Measurements from ENCODE around the gene HADHB. TPM values are rescaled to one million over a fixed set of nuclear protein-coding genes. Genes with fewer than 3 reads are reported as not detected.

HADHB gene
- total RNA-seq, 1 donor from 2014 or later, result 98.3 TPM

- Histone ChIP-seq H3K36me3 (ENCODE audit: control insufficient read depth, insufficient read depth, low read length) (no peaks in the 10 kb centered on the region), H3K4me3 (ENCODE audit: low read depth, low read length) (no peak overlapping the region), H3K27me3 (ENCODE audit: control insufficient read depth, insufficient read depth, low read length) (no peaks in the 10 kb centered on the region)
- no peak for DNase-seq (ENCODE audit: low read depth)
- TF ChIP-seq, protein P1, sequence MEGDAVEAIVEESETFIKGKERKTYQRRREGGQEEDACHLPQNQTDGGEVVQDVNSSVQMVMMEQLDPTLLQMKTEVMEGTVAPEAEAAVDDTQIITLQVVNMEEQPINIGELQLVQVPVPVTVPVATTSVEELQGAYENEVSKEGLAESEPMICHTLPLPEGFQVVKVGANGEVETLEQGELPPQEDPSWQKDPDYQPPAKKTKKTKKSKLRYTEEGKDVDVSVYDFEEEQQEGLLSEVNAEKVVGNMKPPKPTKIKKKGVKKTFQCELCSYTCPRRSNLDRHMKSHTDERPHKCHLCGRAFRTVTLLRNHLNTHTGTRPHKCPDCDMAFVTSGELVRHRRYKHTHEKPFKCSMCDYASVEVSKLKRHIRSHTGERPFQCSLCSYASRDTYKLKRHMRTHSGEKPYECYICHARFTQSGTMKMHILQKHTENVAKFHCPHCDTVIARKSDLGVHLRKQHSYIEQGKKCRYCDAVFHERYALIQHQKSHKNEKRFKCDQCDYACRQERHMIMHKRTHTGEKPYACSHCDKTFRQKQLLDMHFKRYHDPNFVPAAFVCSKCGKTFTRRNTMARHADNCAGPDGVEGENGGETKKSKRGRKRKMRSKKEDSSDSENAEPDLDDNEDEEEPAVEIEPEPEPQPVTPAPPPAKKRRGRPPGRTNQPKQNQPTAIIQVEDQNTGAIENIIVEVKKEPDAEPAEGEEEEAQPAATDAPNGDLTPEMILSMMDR (IDR thresholded peaks at IDR 0.05; ENCODE audit: insufficient read depth, low read length, poor library complexity, severe bottlenecking), result no peak
Observed at GRCh38 chr2:26269571-26270158, 24.9 kb downstream of the HADHB start.

DNA sequence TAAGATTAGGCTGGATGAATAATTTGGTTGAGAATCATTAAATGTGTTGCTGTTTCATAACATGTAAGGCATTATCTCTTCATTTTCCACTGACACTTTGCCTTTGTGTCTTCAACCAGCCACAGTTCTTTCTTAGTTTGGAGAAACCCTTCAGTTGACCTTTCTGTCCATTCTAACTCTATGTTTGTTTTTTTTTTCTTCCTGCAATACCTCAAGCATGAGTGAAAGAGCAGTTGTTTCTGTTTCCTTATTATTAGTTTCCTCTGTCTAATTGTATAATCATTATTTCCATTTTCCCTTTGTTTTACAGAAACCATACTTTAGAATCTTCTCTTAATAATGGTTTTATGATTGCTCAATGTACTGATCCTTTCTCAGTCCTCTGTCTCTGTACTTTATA lies 25.6 kb downstream of the HADHB start:
- TF ChIP-seq, protein P1 (IDR thresholded peaks at IDR 0.05; ENCODE audit: insufficient read depth, low read length, poor library complexity, severe bottlenecking), result no peak
- no peak for DNase-seq (ENCODE audit: low read depth)
- Histone ChIP-seq H3K27me3 (ENCODE audit: control insufficient read depth, insufficient read depth, low read length) (no peaks in the 10 kb centered on the region), H3K4me3 (ENCODE audit: low read depth, low read length) (no peak overlapping the region), H3K36me3 (ENCODE audit: control insufficient read depth, insufficient read depth, low read length) (peaks cover under 1% of the 10 kb centered on the region)

DNA sequence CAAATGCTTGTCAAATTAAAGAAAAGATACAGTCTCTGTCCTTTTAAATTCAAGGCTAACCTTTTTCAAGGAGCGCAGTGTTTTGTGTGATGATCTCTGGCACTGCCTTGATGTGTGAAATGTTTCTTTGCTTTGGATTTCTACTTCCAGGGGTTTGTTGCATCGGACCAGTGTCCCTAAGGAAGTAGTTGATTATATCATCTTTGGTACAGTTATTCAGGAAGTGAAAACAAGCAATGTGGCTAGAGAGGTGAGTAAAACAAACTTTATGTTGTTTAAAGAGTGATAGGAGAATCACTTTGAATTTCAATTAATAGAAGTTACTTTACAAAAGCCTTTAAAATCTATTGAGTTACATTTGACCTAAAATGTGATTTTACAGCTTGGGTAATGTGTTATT lies 28.8 kb downstream of the HADHB start:
- Histone ChIP-seq H3K36me3 (ENCODE audit: control insufficient read depth, insufficient read depth, low read length) (peaks cover 2% of the 10 kb centered on the region), H3K27me3 (ENCODE audit: control insufficient read depth, insufficient read depth, low read length) (no peaks in the 10 kb centered on the region), H3K4me3 (ENCODE audit: low read depth, low read length) (no peak overlapping the region)
- TF ChIP-seq, protein P1 (IDR thresholded peaks at IDR 0.05; ENCODE audit: insufficient read depth, low read length, poor library complexity, severe bottlenecking), result no peak
- no peak for DNase-seq (ENCODE audit: low read depth)

DNA sequence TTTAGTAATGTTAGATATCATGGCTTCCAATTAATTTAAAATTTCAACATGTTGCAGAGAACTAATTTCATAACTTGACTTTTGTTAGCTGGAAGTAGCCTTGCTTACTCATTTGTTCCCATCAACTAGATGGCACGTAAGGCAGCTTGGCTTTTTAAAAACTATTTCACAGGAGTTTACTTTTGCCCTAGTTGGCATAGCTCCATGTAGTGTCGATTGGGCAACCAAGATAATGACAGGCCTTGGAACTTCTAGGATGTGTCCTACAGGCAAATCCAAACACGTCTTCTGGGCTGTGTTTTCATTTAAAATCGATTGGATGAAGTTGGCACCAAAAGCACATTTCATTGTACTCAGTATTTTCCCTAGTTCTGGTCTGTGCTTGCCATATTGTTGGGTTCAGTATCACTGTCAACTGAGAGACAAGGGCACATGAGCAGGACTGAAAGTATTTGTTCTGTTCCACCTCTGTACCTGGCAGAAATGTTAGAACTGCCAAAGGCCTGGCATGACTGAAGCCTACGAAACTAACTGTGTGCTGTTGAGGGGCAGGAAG lies 29.4 kb downstream of the HADHB start:
- Histone ChIP-seq H3K36me3 (ENCODE audit: control insufficient read depth, insufficient read depth, low read length) (peaks cover 2% of the 10 kb centered on the region), H3K27me3 (ENCODE audit: control insufficient read depth, insufficient read depth, low read length) (no peaks in the 10 kb centered on the region), H3K4me3 (ENCODE audit: low read depth, low read length) (no peak overlapping the region)
- TF ChIP-seq, protein P1 (IDR thresholded peaks at IDR 0.05; ENCODE audit: insufficient read depth, low read length, poor library complexity, severe bottlenecking), result no peak
- DNase-seq (ENCODE audit: low read depth), result no peak

GRCh38 chr2:26276484-26277227 lies 31.9 kb downstream of the HADHB start:
- DNase-seq (ENCODE audit: low read depth), result no peak
- no peaks in the 10 kb centered on the region for H3K27me3 ChIP-seq (ENCODE audit: control insufficient read depth, insufficient read depth, low read length)
- TF ChIP-seq, protein P1 (IDR thresholded peaks at IDR 0.05; ENCODE audit: insufficient read depth, low read length, poor library complexity, severe bottlenecking), result no peak
- no peak overlapping the region for H3K4me3 ChIP-seq (ENCODE audit: low read depth, low read length)
- peaks cover 2% of the 10 kb centered on the region for H3K36me3 ChIP-seq (ENCODE audit: control insufficient read depth, insufficient read depth, low read length)
